Kidney epithelial cell (primary cell): ENCODE results near the gene FRA10AC1. TPM values are rescaled to one million over a fixed set of nuclear protein-coding genes. Genes with fewer than 3 reads are reported as not detected.

ENCODE experiments used
- DNase-seq: peaks from one replicate; pipeline ENCODE4 v3.0.0-alpha.2; 2010; ENCODE audit warnings: low read depth
- H3K27me3 ChIP-seq: 2 replicates; pipeline ENCODE4 v1.6.0; 2011; ENCODE audit warnings: low read length; ENCODE audit not compliant: control insufficient read depth, insufficient read depth
- H3K36me3 ChIP-seq: 2 replicates; pipeline ENCODE4 v1.5.1; 2011; ENCODE audit warnings: low read length; ENCODE audit not compliant: control insufficient read depth, insufficient read depth
- H3K4me3 ChIP-seq: 2 replicates; pipeline ENCODE4 v1.5.1; 2011; ENCODE audit warnings: low read depth, mild to moderate bottlenecking, control low read depth, low read length
- total RNA-seq: library from RNA; depleted of rRNA; stranded (reverse); fragments of >200 nt; gene quantifications from 2 replicates; pipeline ENCODE4 v1.2.3, GENCODE V29; 2015
- TF ChIP-seq, protein P1 (sequence below): IDR thresholded peaks from 2 replicates; pipeline ENCODE4 v1.5.1; 2011; ENCODE audit warnings: mild to moderate bottlenecking, moderate library complexity, low read length, control low read depth, inconsistent platforms; ENCODE audit not compliant: insufficient read depth, poor library complexity, severe bottlenecking

The FRA10AC1 gene
- total RNA-seq, 1 donor from 2014 or later: 9.6 TPM

DNA sequence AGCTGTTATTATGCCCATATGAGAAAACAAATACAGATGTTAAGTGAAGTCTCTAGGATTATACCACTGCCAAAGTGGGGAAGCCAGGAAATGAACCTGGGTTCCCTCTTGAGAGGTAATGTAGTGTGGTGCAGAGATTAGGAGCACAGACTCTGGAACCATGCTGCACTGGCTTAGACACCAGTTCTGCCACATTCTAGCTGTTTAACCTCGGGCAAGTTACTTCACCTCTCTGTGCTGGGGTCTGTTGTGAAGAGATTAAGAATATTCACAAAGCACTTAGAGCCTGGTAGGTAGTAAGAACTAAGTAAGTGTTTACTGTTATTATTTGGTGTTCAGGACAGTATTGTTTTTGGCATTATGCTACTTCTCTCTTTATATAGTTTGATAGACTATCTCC lies 48.2 kb downstream of the FRA10AC1 start:
- Histone ChIP-seq H3K4me3 (no peak overlapping the region), H3K36me3 (no peaks in the 10 kb centered on the region), H3K27me3 (no peaks in the 10 kb centered on the region)
- TF ChIP-seq, protein P1, sequence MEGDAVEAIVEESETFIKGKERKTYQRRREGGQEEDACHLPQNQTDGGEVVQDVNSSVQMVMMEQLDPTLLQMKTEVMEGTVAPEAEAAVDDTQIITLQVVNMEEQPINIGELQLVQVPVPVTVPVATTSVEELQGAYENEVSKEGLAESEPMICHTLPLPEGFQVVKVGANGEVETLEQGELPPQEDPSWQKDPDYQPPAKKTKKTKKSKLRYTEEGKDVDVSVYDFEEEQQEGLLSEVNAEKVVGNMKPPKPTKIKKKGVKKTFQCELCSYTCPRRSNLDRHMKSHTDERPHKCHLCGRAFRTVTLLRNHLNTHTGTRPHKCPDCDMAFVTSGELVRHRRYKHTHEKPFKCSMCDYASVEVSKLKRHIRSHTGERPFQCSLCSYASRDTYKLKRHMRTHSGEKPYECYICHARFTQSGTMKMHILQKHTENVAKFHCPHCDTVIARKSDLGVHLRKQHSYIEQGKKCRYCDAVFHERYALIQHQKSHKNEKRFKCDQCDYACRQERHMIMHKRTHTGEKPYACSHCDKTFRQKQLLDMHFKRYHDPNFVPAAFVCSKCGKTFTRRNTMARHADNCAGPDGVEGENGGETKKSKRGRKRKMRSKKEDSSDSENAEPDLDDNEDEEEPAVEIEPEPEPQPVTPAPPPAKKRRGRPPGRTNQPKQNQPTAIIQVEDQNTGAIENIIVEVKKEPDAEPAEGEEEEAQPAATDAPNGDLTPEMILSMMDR: no peak
- no peak for DNase-seq

DNA sequence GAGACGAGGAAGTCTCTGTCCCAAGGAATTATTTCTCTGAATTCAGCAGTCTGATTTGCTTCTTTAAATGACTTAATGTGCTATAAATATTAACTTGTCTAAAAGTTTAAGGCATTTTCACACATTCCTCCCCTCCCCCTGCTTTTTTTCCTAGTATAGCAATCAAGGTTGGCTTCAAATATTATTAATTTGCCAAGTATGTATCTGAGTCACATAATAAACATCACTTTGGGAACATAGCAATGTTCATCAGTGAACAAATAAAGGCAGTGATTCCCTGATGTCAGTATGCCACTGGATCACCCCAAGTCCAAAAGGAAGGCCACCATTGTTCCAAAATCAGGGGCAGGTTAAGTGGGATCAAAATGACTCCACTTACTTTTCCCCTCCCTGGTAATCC lies 49.5 kb downstream of the FRA10AC1 start:
- Histone ChIP-seq H3K27me3 (no peaks in the 10 kb centered on the region), H3K4me3 (no peak overlapping the region), H3K36me3 (no peaks in the 10 kb centered on the region)
- TF ChIP-seq, protein P1: no peak
- DNase-seq: no peak

DNA sequence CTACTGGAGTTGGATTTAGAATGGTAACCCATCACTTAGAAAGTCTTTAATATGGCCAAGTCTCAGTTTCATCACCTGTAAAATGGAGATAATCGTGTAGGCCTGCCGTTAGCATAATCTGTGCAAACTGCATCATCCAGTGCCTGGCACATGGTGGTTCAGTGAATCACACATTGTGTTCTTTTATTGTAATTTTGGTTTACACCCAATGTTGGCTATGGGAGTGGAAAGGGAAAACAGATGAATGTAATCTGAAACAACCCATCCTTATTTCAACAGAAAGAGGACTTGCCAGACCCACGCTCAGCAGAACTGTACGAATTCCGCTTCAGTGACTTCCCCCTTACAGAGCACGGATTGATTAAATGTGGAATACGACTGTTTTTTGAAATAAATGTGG lies 62.6 kb downstream of the FRA10AC1 start:
- peaks cover 2% of the 10 kb centered on the region for H3K27me3 ChIP-seq
- H3K36me3 ChIP-seq: no peaks in the 10 kb centered on the region
- TF ChIP-seq, protein P1: no peak
- DNase-seq: no peak
- H3K4me3 ChIP-seq: no peak overlapping the region

DNA sequence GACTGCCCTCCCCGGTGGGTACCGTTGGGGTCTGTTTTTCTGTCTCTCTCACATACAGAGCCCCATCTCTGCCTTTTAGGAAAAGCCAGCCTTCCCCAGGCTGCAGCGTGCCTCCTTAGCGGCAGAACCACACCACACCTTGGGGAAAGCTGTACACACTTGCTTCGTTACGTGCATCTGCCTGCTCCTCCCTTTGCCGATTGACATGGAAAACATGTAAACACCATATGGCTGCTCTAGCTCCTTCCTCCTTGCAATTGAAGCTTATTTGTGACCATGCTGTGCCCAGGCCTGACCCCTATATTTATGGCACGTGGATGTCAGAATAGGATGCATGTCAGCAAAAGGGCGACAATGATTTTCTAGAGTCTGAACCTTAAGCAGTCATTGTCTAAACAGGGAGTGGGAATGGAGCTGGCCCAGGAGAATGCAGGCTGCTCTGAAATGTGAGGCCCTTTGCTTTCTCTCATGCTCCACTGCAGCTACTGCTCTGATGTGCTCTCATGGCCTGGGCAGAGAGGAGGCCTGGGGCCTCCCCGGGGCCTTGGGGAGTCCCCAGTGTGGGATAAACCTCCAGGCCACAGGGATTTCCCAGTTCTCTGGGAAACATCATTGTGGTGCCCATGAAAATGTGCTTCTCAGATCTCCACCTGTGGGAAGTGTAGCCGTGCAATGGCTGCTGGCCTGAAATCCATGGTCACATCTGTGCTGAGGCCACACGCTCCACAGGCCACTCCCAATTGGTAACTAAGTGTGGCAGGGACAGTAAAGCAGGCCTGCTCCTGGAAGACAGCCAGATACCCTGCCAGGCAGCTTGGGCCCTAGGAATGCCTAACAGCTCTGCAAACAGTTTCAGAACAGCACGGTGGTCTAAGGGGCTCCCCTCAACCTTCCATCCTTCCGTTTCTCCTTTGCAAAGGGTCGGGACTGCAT lies 71.5 kb downstream of the FRA10AC1 start:
- no peaks in the 10 kb centered on the region for H3K36me3 ChIP-seq
- TF ChIP-seq, protein P1: no peak
- DNase-seq: no peak

DNA sequence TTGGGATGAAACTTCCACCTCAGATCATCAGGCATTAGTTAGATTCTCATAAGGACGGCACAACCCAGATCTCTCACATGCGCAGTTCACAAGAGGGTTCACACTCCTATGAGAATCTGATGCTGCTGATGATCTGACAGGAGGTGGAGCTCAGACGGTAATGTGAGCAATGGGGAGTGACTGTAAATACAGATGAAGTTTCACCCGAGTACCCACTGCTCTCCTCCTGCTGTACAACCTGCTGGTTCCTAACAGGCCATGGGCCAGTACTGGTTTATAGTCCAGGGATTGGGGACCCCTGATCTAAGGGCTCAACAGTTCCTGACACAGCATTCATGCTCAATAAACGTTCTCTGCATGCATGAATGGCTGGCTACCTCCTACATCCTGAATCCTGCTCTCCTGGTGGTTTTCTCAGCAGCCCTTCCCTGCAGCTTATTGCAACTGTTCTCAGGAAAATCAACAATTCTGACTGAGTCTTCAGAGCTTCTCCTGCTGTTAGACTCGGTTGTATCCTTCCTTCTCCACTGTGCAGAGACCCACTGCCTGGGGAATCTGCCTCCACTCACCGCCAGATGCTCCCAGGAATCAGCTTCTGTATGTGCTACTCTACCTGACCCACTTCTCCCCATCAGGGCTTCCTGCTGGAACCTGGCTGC lies 72.6 kb downstream of the FRA10AC1 start:
- Histone ChIP-seq H3K4me3 (no peak overlapping the region), H3K27me3 (no peaks in the 10 kb centered on the region), H3K36me3 (no peaks in the 10 kb centered on the region)
- DNase-seq: no peak
- TF ChIP-seq, protein P1: no peak

More for the DNA sequence above, 71.5 kb downstream of the FRA10AC1 start:
- H3K4me3 ChIP-seq: no peak overlapping the region
- peaks cover under 1% of the 10 kb centered on the region for H3K27me3 ChIP-seq
